Posterior vena cava (tissue), 2 donors: Measurements from ENCODE around the gene ACOX3. TPM values are rescaled to one million over a fixed set of nuclear protein-coding genes. Genes with fewer than 3 reads are reported as not detected.

Source experiments
- DNase-seq: peaks from one replicate; pipeline ENCODE4 v3.0.0-alpha.2; 2020; ENCODE audit warnings: low spot score
- intact Hi-C, 2 donors: fragments of 100-400 bp; cut with DNase I; formaldehyde crosslinking; loops; one replicate each; pipeline versions ENCODE4 v1.14.1 to v1.14.2; 2022 to 2023
- total RNA-seq, 2 donors: library from RNA; stranded (reverse); fragmentation: NEBNext Ultra II Directional; extraction: Animal tissue kit (Norgen Biotek cat#: 25700); gene quantifications; one replicate each; pipeline ENCODE4 v1.2.1, GENCODE V29; 2021
- donor health status: DM: yes; HTN: yes; CAD: no.
- donor health status: DM: yes; HTN: yes; CAD: no.

The ACOX3 gene
- total RNA-seq, 2 donors from 2014 or later, result 29.7 to 36.8 TPM

GRCh38 chr4:8396762-8397406 lies 43.6 kb downstream of the ACOX3 start:
- intact Hi-C loops, result loop anchor here in 1 of 2 donors (10.0 kb wide), 1 partner anchor 72 kb away; no protein-coding TSS in a partner anchor

DNA sequence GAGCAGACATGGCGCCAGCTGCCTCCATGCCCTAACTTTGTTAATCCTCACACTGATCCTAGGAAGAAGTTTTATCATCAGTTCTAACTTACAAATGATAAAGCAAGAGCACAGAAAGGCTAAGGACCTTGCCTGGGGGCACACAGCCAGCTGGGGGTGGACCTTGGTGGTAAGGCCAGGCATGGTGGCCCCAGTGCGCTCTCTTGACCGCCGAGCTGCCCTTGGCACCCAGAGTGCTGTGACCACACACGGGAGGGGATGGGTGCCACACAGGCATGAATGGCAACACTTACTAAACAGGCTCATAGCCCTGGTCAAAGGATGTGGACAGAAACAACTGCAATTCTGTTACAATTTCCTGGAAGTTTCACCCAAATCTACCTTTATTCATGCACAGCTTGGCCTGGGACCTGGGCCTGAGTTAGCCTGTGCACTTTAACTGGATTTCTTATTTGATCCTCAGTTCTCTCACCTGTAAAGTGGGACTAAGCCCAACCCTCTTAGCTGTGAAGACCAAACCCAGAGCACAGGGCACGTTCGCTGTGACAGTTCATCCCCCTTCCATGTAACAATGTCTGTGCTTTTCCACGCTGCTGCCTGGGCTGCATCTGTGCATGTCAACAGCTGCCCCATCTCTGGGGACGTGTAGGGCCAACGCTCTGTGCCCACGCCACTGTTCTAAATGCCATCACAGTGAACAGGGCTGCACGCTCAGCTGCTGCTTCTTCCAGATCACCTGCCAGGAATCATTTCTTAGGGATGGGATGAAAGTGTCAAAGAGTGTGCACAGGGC lies 44.8 kb downstream of the ACOX3 start:
- DNase-seq, result no peak
- intact Hi-C loops, result loop anchor here in 1 of 2 donors (10.0 kb wide), 1 partner anchor 71 kb away; no protein-coding TSS in a partner anchor

More at GRCh38 chr4:8396762-8397406, 43.6 kb downstream of the ACOX3 start:
- DNase-seq, result no peak

DNA sequence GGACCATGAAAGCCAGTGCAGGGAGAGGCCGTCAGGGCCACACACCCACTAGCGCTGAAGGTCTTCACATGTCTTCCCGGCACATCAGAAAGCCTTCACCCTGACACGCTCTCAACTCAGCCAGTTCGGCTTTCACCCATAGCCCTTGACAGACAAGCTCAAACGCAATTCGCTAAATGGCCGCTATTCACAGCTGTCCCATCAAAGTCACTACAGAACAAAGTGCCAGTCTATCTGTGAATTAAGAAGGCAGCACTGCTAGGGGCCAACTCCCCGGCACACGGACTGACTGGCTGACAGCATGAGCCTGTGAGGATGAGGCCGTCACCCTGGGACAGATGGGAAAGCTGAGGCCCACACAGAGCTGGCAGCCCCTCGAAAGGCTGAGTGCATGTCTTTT lies 45.7 kb downstream of the ACOX3 start:
- intact Hi-C loops, result loop anchor here in 1 of 2 donors (10.0 kb wide), 1 partner anchor 70 kb away; no protein-coding TSS in a partner anchor
- no peak for DNase-seq

DNA sequence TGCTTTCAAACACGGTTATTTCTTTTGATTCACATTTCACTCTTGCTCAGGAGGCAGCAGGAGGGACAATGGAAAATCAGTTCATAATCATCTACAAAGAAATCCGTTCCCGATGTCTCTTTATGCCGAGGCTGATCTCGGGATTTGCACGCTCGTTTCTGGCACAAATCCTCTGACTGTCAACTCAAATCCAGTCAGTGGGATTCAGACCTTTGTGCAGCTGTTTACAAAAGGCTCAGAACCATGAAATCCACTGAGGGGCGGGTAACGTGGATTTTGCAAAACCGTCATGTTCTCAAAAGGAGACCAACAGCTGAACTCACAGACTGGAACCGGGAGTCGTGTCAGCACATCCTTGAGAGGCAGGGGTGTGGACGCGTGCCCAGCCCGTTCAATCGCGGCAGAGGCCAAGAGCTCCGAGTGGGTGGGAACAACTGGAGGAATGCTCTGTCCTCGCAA lies 46.4 kb downstream of the ACOX3 start:
- DNase-seq, result peak; percentile 89
- intact Hi-C loops, result loop anchor here in 1 of 2 donors (10.0 kb wide), 1 partner anchor 69 kb away; no protein-coding TSS in a partner anchor

DNA sequence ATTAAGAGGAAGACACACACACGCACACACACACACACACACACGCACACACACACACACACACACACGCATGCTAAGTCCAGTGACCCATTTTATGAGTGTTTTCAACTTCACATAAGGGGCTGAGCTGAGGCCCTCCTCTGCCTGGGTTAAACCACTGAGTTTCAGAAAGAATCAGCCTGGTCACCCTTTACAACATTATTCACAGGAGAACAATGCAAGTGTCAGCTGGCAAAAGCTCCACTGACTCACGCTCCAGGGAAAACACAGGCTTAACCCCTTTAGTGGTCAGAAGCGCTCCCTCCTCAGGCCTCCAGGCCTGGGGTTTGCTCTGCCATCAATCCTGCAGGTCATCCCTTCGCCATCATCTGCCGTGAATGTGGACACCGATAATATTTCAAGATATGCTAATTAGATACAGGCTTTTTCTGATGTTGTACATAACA lies 46.9 kb downstream of the ACOX3 start:
- no peak for DNase-seq
- intact Hi-C loops, result loop anchor here in 1 of 2 donors (10.0 kb wide), 1 partner anchor 69 kb away; no protein-coding TSS in a partner anchor

- DNase-seq, result no peak
- intact Hi-C loops, result loop anchor here in 1 of 2 donors (10.0 kb wide), 1 partner anchor 68 kb away; no protein-coding TSS in a partner anchor
Measured at GRCh38 chr4:8392591-8393190, 47.8 kb downstream of the ACOX3 start.

- no peak for DNase-seq
- intact Hi-C loops, result loop anchor here in 1 of 2 donors (10.0 kb wide), 1 partner anchor 67 kb away; no protein-coding TSS in a partner anchor
Measured at GRCh38 chr4:8391972-8392371, 48.6 kb downstream of the ACOX3 start.

- intact Hi-C loops, result loop anchor here in 1 of 2 donors (10.0 kb wide), 1 partner anchor 66 kb away; no protein-coding TSS in a partner anchor
- DNase-seq, result no peak
Measured at GRCh38 chr4:8391071-8391470, 49.5 kb downstream of the ACOX3 start.

GRCh38 chr4:8390577-8390976 lies 49.9 kb downstream of the ACOX3 start:
- no peak for DNase-seq
- intact Hi-C loops, result loop anchor here in 1 of 2 donors (10.0 kb wide), 1 partner anchor 66 kb away; no protein-coding TSS in a partner anchor

- intact Hi-C loops, result loop anchor here in 1 of 2 donors (5.0 kb wide), 1 partner anchor 36 kb away; no protein-coding TSS in a partner anchor
- no peak for DNase-seq
Measured at GRCh38 chr4:8388528-8388870, 52.0 kb downstream of the ACOX3 start.

- intact Hi-C loops, result loop anchor here in 1 of 2 donors (5.0 kb wide), 1 partner anchor 36 kb away; no protein-coding TSS in a partner anchor
- DNase-seq, result no peak
Measured at GRCh38 chr4:8387615-8388527, 52.7 kb downstream of the ACOX3 start.

DNA sequence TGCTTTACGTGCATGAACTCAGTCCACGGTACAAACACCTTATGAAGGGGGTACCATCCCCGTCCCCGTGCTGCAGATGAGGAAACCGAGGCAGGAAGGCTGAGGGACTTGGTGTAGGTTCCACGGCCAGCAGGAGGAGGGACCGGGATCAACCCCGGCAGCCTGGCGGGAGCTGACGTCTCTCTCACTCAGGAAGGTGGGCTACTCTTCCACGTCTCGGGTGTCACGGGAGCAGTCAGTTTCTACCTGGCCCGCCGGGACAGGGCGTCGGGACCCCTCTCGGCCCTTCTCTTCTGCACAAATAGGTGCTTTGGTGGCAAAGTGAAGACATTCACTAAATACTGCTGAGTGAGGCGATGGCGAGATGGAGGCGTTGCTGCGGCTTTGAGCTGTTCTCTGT lies 53.3 kb downstream of the ACOX3 start:
- intact Hi-C loops, result loop anchor here in 1 of 2 donors (5.0 kb wide), 1 partner anchor 35 kb away; no protein-coding TSS in a partner anchor
- no peak for DNase-seq

GRCh38 chr4:8386731-8387130 lies 53.8 kb downstream of the ACOX3 start:
- DNase-seq, result no peak
- intact Hi-C loops, result loop anchor here in 1 of 2 donors (5.0 kb wide), 1 partner anchor 34 kb away; no protein-coding TSS in a partner anchor

DNA sequence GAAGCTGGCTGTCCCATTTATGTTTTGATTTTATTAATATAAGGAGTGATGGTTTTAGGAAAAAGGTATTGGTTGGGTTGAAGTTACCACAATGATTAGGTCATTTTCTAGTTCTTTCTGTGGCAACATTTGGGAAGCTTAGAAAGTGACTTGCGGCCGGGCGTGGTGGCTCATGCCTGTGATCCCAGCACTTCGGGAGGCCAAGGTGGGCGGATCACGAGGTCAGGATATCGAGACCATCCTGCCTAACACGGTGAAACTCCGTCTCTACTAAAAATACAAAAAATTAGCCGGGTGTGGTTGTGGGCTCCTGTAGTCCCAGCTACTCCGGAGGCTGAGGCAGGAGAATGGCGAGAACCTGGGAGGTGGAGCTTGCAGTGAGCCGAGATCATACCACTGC lies 54.4 kb downstream of the ACOX3 start:
- peak; percentile 63 for DNase-seq
- intact Hi-C loops, result loop anchor here in 1 of 2 donors (5.0 kb wide), 1 partner anchor 34 kb away; no protein-coding TSS in a partner anchor

- intact Hi-C loops, result loop anchor here in 1 of 2 donors (5.0 kb wide), 1 partner anchor 33 kb away; no protein-coding TSS in a partner anchor
Measured at GRCh38 chr4:8385611-8386010, 54.9 kb downstream of the ACOX3 start.

GRCh38 chr4:8385106-8385505 lies 55.4 kb downstream of the ACOX3 start:
- peak; percentile 64 for DNase-seq
- intact Hi-C loops, result loop anchor here in 1 of 2 donors (5.0 kb wide), 1 partner anchor 33 kb away; no protein-coding TSS in a partner anchor

More at GRCh38 chr4:8385611-8386010, 54.9 kb downstream of the ACOX3 start:
- DNase-seq, result peak; percentile 75

DNA sequence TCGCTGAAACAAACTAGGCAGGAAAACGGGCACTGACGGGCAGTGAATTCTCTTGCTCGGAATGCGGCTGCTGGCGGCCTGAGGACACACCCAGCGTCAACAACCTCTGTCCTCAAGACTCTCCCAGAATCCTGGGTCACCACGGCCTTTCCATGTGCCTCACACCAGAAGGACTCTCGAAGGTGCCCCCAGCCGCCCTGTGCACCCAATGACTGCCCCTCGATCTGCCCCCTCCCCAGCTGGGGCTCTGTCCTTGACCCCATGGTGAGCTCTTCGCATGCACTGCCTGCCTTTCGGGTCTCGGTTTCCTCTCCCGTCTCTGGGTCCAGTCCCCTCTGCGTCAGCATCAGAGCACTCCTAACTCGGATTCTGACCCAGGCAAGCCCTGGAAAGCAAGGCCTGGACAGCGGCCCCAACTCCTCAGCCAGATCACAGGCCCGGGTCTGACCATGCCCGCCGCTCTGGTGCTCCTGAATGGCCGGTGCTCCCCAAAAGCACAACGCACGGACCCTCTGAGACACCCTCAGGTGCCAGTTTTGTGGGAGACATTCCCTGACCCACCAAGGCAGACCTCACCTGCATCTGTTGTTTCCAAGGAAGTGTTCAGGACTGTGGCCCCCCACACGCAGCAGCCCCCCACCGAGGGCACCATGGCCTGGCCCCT lies 56.0 kb downstream of the ACOX3 start:
- peak; percentile 51 for DNase-seq
- intact Hi-C loops, result loop anchor here in 1 of 2 donors (5.0 kb wide), 1 partner anchor 32 kb away; no protein-coding TSS in a partner anchor
